Natural killer cell (primary cell): ENCODE measurements around the gene LYPD4. TPM values are rescaled to one million over a fixed set of nuclear protein-coding genes. Genes with fewer than 3 reads are reported as not detected.

Source experiments
- ATAC-seq, 3 donors: fragments of 150-1000 bp in 2 of 3; fragments of 200-7000 bp in 1 of 3; cut with Tn5 transposase; 1 replicate in 1 of 3; 2 replicates in 2 of 3; pipeline ENCODE4 v1.10.0; 2021; ENCODE audit warnings: mild to moderate bottlenecking in 2 of 3, moderate library complexity in 2 of 3
- DNase-seq, 2 donors: peaks; one replicate each; pipeline versions ENCODE4 v3.0.0 to v3.0.0-alpha.2; 2013 to 2021; ENCODE audit warnings: mixed read lengths in 1 of 2
- H3K27ac ChIP-seq: one replicate; pipeline ENCODE4 v1.5.1; 2013; ENCODE audit warnings: mild to moderate bottlenecking, low read length
- H3K27me3 ChIP-seq: one replicate; pipeline ENCODE4 v1.6.1; 2013; ENCODE audit warnings: low read length; ENCODE audit not compliant: control insufficient read depth, insufficient read depth
- H3K36me3 ChIP-seq: one replicate; pipeline ENCODE4 v1.6.1; 2013; ENCODE audit warnings: low read length; ENCODE audit not compliant: control insufficient read depth, insufficient read depth
- H3K4me1 ChIP-seq: one replicate; pipeline ENCODE4 v1.6.1; 2013; ENCODE audit warnings: low read length; ENCODE audit not compliant: control insufficient read depth, insufficient read depth
- H3K4me3 ChIP-seq: one replicate; pipeline ENCODE4 v1.5.1; 2013; ENCODE audit warnings: low read length
- H3K9me3 ChIP-seq: one replicate; pipeline ENCODE4 v1.6.1; 2013; ENCODE audit warnings: low read length; ENCODE audit not compliant: control insufficient read depth, insufficient read depth
- H3K27ac Mint-ChIP-seq, 2 donors: one replicate each; pipeline ENCODE4 v1.8.0; 2022; ENCODE audit warnings: mild to moderate bottlenecking in 2 of 2, mixed read lengths in 2 of 2, moderate library complexity in 1 of 2
- H3K27me3 Mint-ChIP-seq, 2 donors: one replicate each; pipeline ENCODE4 v1.8.0; 2022; ENCODE audit warnings: low read depth in 2 of 2, mixed read lengths in 2 of 2
- H3K36me3 Mint-ChIP-seq: one replicate; pipeline ENCODE4 v1.8.0; 2022; ENCODE audit warnings: mixed read lengths
- H3K4me1 Mint-ChIP-seq, 2 donors: one replicate each; pipeline ENCODE4 v1.8.0; 2022; ENCODE audit warnings: mixed read lengths in 2 of 2
- H3K4me3 Mint-ChIP-seq: one replicate; pipeline ENCODE4 v1.8.0; 2022; ENCODE audit warnings: mild to moderate bottlenecking, moderate library complexity, mixed read lengths
- H3K9me3 Mint-ChIP-seq, 2 donors: one replicate each; pipeline ENCODE4 v1.8.0; 2022; ENCODE audit warnings: mixed read lengths in 2 of 2
- CTCF ChIP-seq: fragments of 200-600 bp; IDR thresholded peaks from one replicate; pipeline ENCODE4 v1.8.0; 2022; ENCODE audit warnings: antibody characterized with exemption
- WGBS: methylation state at CpG from one replicate; pipeline ENCODE4 v1.1.7; 2013; ENCODE audit warnings: missing lambda C conversion rate; ENCODE audit not compliant: insufficient coverage; 5-methylcytosine and 5-hydroxymethylcytosine counted together
- intact Hi-C: fragments of 100-400 bp; cut with micrococcal nuclease; formaldehyde crosslinking; loops from one replicate; pipeline ENCODE4 v1.14.2; 2022
- total RNA-seq, 4 donors: library from RNA; stranded (reverse); fragments of 120-200 nt in 1 of 4; gene quantifications; one replicate each; pipeline versions ENCODE4 v1.2.3 to v1.2.4, GENCODE V29; 2013 to 2022

Gene LYPD4
- total RNA-seq, 3 donors from 2014 or later (not counting 1 experiment from before 2014, with no cell fraction given): not detected

- DNase-seq (no peak), ATAC-seq (no peak)
- peaks cover 0 to 8% of the 10 kb centered on the region in 2 donors for H3K27me3 Mint-ChIP-seq
- TF ChIP-seq CTCF: no peak
- 96% methylated on average over 2 of the region's 2 CpGs for WGBS
- Histone ChIP-seq H3K36me3 (no peaks in the 10 kb centered on the region), H3K27me3 (no peaks in the 10 kb centered on the region), H3K4me3 (no peak overlapping the region), H3K9me3 (no peaks in the 10 kb centered on the region), H3K27ac (no peak overlapping the region), H3K4me1 (no peaks in the 10 kb centered on the region)
- intact Hi-C loops: no loop called here
- no peak overlapping the region for H3K4me3 Mint-ChIP-seq
- H3K36me3 Mint-ChIP-seq: no peaks in the 10 kb centered on the region
- H3K9me3 Mint-ChIP-seq: no peaks in the 10 kb centered on the region
- peaks cover 0 to 5% of the 10 kb centered on the region in 2 donors for H3K4me1 Mint-ChIP-seq
- H3K27ac Mint-ChIP-seq: no peak overlapping the region
Measured at GRCh38 chr19:41816761-41817160, 27.7 kb downstream of the LYPD4 start.

DNA sequence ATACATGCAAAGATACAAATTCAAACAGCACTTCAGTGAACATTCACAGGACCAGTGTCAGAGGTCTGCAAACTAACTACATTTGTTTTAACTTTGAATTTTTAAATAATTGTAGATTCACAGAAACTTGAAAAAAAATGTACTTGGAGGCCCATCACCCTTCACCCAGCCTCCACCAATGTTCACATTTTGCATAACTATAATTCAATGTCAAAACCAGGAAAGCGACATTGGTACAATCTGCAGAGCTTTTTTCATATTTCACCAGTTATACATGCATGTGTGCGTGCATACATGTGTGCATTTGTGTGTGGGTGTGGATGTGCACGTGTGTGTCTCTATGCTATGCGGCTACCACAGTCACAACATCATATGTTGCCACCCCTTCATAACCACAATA is 29.2 kb downstream of the LYPD4 start:
- TF ChIP-seq CTCF: no peak
- no peak overlapping the region for H3K27ac ChIP-seq
- no peak overlapping the region for H3K4me3 ChIP-seq
- peaks cover 0 to 3% of the 10 kb centered on the region in 2 donors for H3K27me3 Mint-ChIP-seq
- intact Hi-C loops: no loop called here
- no peaks in the 10 kb centered on the region for H3K36me3 Mint-ChIP-seq
- H3K36me3 ChIP-seq: no peaks in the 10 kb centered on the region
- no peaks in the 10 kb centered on the region for H3K9me3 Mint-ChIP-seq
- no peaks in the 10 kb centered on the region for H3K9me3 ChIP-seq
- no peak for ATAC-seq
- WGBS: 67% methylated on average over 1 of the region's 4 CpGs
- no peaks in the 10 kb centered on the region for H3K27me3 ChIP-seq
- DNase-seq: no peak
- no peak overlapping the region for H3K4me3 Mint-ChIP-seq
- H3K27ac Mint-ChIP-seq: no peak overlapping the region
- no peaks in the 10 kb centered on the region for H3K4me1 Mint-ChIP-seq
- H3K4me1 ChIP-seq: peaks cover 11% of the 10 kb centered on the region

- Mint-ChIP-seq H3K27ac (no peak overlapping the region), H3K27me3 (peaks cover 0 to 7% of the 10 kb centered on the region in 2 donors), H3K9me3 (no peaks in the 10 kb centered on the region), H3K4me1 (no peaks in the 10 kb centered on the region), H3K4me3 (no peak overlapping the region), H3K36me3 (no peaks in the 10 kb centered on the region)
- Histone ChIP-seq H3K4me3 (no peak overlapping the region), H3K27me3 (no peaks in the 10 kb centered on the region), H3K4me1 (peaks cover 21% of the 10 kb centered on the region), H3K9me3 (no peaks in the 10 kb centered on the region), H3K36me3 (no peaks in the 10 kb centered on the region), H3K27ac (no peak overlapping the region)
- 93% methylated on average over 4 of the region's 4 CpGs for WGBS
- no peak for DNase-seq
- intact Hi-C loops: no loop called here
- ATAC-seq: no peak
- no peak for TF ChIP-seq CTCF
Measured at GRCh38 chr19:41813911-41814310, 30.6 kb downstream of the LYPD4 start.

DNA sequence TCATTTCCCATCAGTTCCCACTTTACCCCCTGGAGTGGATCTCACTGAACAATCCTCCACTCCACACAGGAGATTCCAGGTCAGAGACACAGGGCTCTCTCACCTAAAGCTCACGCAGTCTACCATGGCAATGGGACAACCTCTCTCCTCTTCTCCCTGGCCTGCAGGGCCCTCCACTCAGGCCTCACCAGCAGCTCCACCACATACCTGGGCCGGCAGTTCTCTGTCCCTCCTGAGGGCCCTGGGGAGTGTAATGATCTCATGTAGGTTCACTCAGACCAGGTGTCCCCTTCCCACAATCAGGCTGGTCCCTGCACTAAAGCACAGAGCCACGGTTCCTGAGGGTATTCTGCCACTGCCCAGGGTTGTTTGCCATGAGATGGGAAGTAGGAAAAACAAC is 32.5 kb downstream of the LYPD4 start:
- Mint-ChIP-seq H3K36me3 (no peaks in the 10 kb centered on the region), H3K27ac (no peak overlapping the region), H3K27me3 (peaks cover 7 to 10% of the 10 kb centered on the region in 2 donors), H3K9me3 (no peaks in the 10 kb centered on the region), H3K4me1 (no peaks in the 10 kb centered on the region), H3K4me3 (no peak overlapping the region)
- Histone ChIP-seq H3K4me1 (peaks cover 21% of the 10 kb centered on the region), H3K27ac (no peak overlapping the region), H3K9me3 (no peaks in the 10 kb centered on the region), H3K4me3 (no peak overlapping the region), H3K27me3 (no peaks in the 10 kb centered on the region), H3K36me3 (no peaks in the 10 kb centered on the region)
- 76% methylated on average over 3 of the region's 3 CpGs for WGBS
- ATAC-seq (no peak), DNase-seq (no peak)
- intact Hi-C loops: no loop called here
- no peak for TF ChIP-seq CTCF
